Skeletal muscle satellite cell (primary cell): ENCODE results near the gene CSTF2. TPM values are rescaled to one million over a fixed set of nuclear protein-coding genes. Genes with fewer than 3 reads are reported as not detected.

Source experiments
- H3K27me3 ChIP-seq: 2 replicates; pipeline ENCODE4 v1.7.0; 2013; ENCODE audit warnings: low read length; ENCODE audit not compliant: control insufficient read depth, insufficient read depth
- H3K36me3 ChIP-seq: 2 replicates; pipeline ENCODE4 v1.7.0; 2013; ENCODE audit warnings: mild to moderate bottlenecking, control low read depth, low read length; ENCODE audit not compliant: insufficient read depth
- H3K4me1 ChIP-seq: 2 replicates; pipeline ENCODE4 v1.7.0; 2013; ENCODE audit warnings: low read length; ENCODE audit not compliant: control insufficient read depth, insufficient read depth
- H3K4me2 ChIP-seq: 2 replicates; pipeline ENCODE4 v1.7.0; 2013; ENCODE audit warnings: mild to moderate bottlenecking, low read length
- H3K4me3 ChIP-seq: 2 replicates; pipeline ENCODE4 v1.7.0; 2013; ENCODE audit warnings: low read length
- H3K9ac ChIP-seq: 2 replicates; pipeline ENCODE4 v1.7.0; 2013; ENCODE audit warnings: mild to moderate bottlenecking, low read depth, low read length, moderate library complexity
- H3K9me3 ChIP-seq: replicated peaks from 2 replicates; pipeline ENCODE4 v1.7.0; 2013; ENCODE audit warnings: mild to moderate bottlenecking, control low read depth, low read length
- small RNA-seq: library from RNA; depleted of rRNA; stranded (forward); fragments of <200 nt; gene quantifications from one replicate; pipeline ENCODE3, GENCODE V24; 2012

Gene CSTF2

DNA sequence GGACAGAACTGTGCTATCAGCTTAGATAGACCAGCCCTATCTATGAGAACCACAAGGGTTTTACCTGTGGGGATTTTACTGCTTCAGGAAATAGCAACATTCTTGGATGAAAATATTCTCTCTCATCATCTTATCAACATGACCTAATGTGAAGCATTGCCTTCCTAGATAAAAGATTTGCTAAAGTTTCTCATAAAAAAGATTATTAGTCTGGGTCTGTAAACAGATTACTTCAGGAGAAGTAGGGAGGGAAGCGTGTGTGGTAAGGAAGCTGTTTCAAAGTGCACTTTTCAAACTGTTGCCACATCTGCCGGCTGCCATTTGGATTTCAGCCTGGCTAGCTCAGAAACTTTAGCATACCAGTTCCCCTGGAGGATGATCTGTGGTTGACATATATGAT is 54.1 kb downstream of the CSTF2 start, which contains the start of gene NOX1:
Gene NOX1 (minus strand): TSS at position 35 of the 400 bp plus-strand sequence. CDS start 220 bp downstream, outside the sequence.
- Histone ChIP-seq H3K9ac (no peak within 1 kb of the TSS), H3K4me2 (no peak within 1 kb of the TSS), H3K9me3 (no peaks in the 10 kb centered on the region), H3K4me3 (no peak within 1 kb of the TSS), H3K27me3 (peaks cover 5% of the 10 kb centered on the region), H3K4me1 (no peaks in the 10 kb centered on the region), H3K36me3 (no peaks in the 10 kb centered on the region)

DNA sequence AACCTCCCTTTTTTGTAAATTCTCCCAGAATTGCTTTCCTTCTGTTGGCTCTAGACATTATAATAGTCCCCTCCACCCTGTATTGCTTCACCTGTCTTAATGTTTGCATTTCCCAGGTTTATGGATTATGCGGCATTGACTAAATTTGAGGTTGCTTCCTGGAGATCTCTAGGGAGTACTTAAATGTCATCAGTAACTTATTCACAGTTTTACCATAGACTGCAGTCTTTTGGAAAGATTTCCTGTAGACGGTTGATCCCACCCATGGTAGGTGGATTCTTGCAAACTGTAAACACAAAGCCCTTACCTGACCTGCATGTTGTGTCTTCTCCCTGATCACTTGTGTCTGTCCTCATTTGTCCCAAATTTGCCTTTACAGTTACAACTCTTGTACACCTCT is 60.2 kb downstream of the CSTF2 start:
- Histone ChIP-seq H3K4me3 (no peak overlapping the region), H3K4me2 (no peak overlapping the region), H3K4me1 (no peaks in the 10 kb centered on the region), H3K9ac (no peak overlapping the region), H3K27me3 (peaks cover 2% of the 10 kb centered on the region), H3K9me3 (no peaks in the 10 kb centered on the region), H3K36me3 (no peaks in the 10 kb centered on the region)

DNA sequence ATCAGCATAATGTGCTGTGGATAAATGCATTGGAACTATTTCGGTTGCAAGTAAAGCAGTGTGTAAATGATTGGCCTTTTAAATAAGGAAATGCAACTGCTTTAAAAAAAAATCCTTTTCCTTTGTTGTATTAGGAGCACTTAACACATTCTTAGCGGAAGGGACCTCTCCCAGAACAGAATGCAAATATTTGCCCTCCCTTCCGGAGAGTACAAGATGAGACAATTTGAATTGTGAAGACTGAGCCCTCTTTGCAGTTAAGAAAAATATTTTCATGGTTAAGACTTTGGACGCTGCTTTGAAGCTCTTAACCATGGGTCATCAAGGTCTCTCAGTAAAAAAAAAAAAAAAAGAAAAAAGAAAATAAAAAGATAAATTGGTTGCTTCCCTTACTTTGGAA is 63.5 kb downstream of the CSTF2 start:
- Histone ChIP-seq H3K4me3 (no peak overlapping the region), H3K9me3 (no peaks in the 10 kb centered on the region), H3K9ac (no peak overlapping the region), H3K36me3 (no peaks in the 10 kb centered on the region), H3K4me2 (no peak overlapping the region), H3K4me1 (no peaks in the 10 kb centered on the region), H3K27me3 (no peaks in the 10 kb centered on the region)

Small RNA genes lying within 50 kb of the gene (small RNA-seq; reads per million reads assigned to genes)
- not detected for gene RF00411
